Measurements from ENCODE around the gene CISD3. TPM values are rescaled to one million over a fixed set of nuclear protein-coding genes. Genes with fewer than 3 reads are reported as not detected.

Gene CISD3
- total RNA-seq, 2 donors from 2014 or later, result 17.1 to 17.8 TPM

DNA sequence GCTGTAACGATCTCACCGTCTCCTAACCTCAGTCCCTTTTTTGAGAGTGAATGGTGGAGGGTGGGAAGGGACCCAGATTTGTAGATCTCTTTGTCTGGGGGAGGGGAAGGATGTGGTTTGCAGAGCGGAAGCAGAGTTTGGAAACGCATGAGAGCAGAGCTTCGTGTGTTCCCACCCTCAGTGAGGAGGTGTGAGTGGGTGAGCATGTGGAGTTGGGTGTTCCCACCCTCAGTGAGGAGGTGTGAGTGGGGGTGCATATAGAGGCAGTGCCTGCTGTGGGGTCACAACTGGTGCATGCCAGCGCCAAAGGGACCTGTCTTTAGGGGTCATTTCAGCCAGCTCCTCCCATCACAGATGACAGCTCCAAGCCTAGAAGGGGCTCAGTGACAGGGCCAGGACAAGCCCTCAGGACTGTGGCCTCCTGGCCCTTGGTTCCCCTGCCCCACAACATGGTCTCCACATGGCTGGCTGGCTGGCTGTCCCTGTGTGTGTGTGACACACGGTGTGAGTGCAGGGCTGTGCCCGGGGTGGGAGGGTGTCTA lies 1.8 kb upstream of the CISD3 start:
- H3K27ac ChIP-seq, result peak overlapping the region in 1 of 2 donors; percentile 11

DNA sequence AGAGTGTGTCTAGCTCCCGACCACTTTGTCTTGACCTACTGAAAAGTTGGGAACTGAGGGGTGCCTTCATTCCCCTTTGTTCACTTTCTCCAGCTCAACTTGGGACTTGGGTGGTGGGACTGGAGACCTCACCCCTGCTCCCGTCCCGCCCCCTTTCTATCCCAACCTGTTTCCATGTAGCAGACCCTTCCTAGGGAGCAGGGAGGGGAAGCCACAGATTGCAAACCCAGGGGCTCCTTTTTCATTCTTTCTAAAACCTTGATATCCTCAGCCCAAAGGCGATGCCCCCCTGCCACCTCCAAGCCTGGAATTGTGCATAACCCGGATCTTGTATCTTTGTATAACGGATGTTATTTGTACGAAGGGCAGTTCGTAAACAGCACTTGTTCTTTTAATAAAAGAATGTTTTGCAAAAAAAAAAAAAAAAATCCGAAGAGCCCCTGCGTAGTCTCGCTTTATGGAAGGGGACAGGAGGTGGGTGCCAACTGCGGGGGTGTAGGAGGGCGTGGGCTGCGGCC lies 714 bp upstream of the CISD3 start:
- intact Hi-C loops (cut with DNase I), result no loop called here
- Histone ChIP-seq H3K27ac (peak overlapping the region; percentile 69 to 81), H3K4me3 (peak overlapping the region; percentile 51 to 66), H3K27me3 (replicated peaks; ENCODE audit: insufficient read depth) (no peaks in the 10 kb centered on the region), H3K4me1 (replicated peaks) (peaks cover 31% of the 10 kb centered on the region), H3K36me3 (peaks cover 0 to 5% of the 10 kb centered on the region in 2 donors), H3K9me3 (no peaks in the 10 kb centered on the region)
- WGBS, result 21% methylated on average over 14 of the region's 14 CpGs
- TF ChIP-seq POLR2AphosphoS5 (IDR thresholded peaks at IDR 0.05), result no peak
- TF ChIP-seq POLR2A (IDR thresholded peaks at IDR 0.05), result no peak
- TF ChIP-seq, protein P1, sequence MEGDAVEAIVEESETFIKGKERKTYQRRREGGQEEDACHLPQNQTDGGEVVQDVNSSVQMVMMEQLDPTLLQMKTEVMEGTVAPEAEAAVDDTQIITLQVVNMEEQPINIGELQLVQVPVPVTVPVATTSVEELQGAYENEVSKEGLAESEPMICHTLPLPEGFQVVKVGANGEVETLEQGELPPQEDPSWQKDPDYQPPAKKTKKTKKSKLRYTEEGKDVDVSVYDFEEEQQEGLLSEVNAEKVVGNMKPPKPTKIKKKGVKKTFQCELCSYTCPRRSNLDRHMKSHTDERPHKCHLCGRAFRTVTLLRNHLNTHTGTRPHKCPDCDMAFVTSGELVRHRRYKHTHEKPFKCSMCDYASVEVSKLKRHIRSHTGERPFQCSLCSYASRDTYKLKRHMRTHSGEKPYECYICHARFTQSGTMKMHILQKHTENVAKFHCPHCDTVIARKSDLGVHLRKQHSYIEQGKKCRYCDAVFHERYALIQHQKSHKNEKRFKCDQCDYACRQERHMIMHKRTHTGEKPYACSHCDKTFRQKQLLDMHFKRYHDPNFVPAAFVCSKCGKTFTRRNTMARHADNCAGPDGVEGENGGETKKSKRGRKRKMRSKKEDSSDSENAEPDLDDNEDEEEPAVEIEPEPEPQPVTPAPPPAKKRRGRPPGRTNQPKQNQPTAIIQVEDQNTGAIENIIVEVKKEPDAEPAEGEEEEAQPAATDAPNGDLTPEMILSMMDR (IDR thresholded peaks at IDR 0.05), result no peak
- no peak for DNase-seq (ENCODE audit: low spot score)

More for the DNA sequence above, 1.8 kb upstream of the CISD3 start:
- Histone ChIP-seq H3K27me3 (replicated peaks; ENCODE audit: insufficient read depth) (no peaks in the 10 kb centered on the region), H3K4me1 (replicated peaks) (peaks cover 25% of the 10 kb centered on the region), H3K4me3 (no peak overlapping the region), H3K36me3 (peaks cover 0 to 5% of the 10 kb centered on the region in 2 donors), H3K9me3 (no peaks in the 10 kb centered on the region)
- 73% methylated on average over 8 of the region's 8 CpGs for WGBS
- intact Hi-C loops (cut with DNase I), result no loop called here
- TF ChIP-seq POLR2AphosphoS5 (IDR thresholded peaks at IDR 0.05), result no peak
- no peak for DNase-seq (ENCODE audit: low spot score)

- 10% methylated on average over 27 of the region's 27 CpGs for WGBS
- intact Hi-C loops (cut with DNase I), result loop anchor here (1.0 kb wide), 1 partner anchor 25 kb away; the partner anchor contains the start of gene MLLT6
Measured at GRCh38 chr17:38730526-38731379, 612 bp downstream of the CISD3 start.

GRCh38 chr17:38731526-38732294 lies 1.6 kb downstream of the CISD3 start:
- peak overlapping the region in 1 of 2 donors; percentile 66 for H3K4me3 ChIP-seq
- 45% methylated on average over 8 of the region's 8 CpGs for WGBS
- intact Hi-C loops (cut with DNase I), result no loop called here
- peak; percentile 51 for DNase-seq (ENCODE audit: low spot score)
- peak overlapping the region; percentile 81 for H3K27ac ChIP-seq
- H3K4me1 ChIP-seq (replicated peaks), result peaks cover 31% of the 10 kb centered on the region
- no peaks in the 10 kb centered on the region for H3K9me3 ChIP-seq
- H3K36me3 ChIP-seq, result no peaks in the 10 kb centered on the region
- H3K27me3 ChIP-seq (replicated peaks; ENCODE audit: insufficient read depth), result no peaks in the 10 kb centered on the region
- TF ChIP-seq POLR2A (IDR thresholded peaks at IDR 0.05) (no peak), POLR2AphosphoS5 (IDR thresholded peaks at IDR 0.05) (no peak)
- TF ChIP-seq, protein P1 (IDR thresholded peaks at IDR 0.05), result no peak

More at GRCh38 chr17:38730526-38731379, 612 bp downstream of the CISD3 start:
- H3K36me3 ChIP-seq, result no peaks in the 10 kb centered on the region
- H3K9me3 ChIP-seq, result no peaks in the 10 kb centered on the region
- peak overlapping the region; percentile 51 to 66 for H3K4me3 ChIP-seq
- peaks cover 31% of the 10 kb centered on the region for H3K4me1 ChIP-seq (replicated peaks)
- DNase-seq (ENCODE audit: low spot score), result no peak
- TF ChIP-seq POLR2A (IDR thresholded peaks at IDR 0.05) (no peak), POLR2AphosphoS5 (IDR thresholded peaks at IDR 0.05) (no peak)
- TF ChIP-seq, protein P1 (IDR thresholded peaks at IDR 0.05), result no peak
- peak overlapping the region; percentile 81 for H3K27ac ChIP-seq
- H3K27me3 ChIP-seq (replicated peaks; ENCODE audit: insufficient read depth), result no peaks in the 10 kb centered on the region
